Natural killer cell (primary cell): ENCODE data around the gene CRCP. TPM values are rescaled to one million over a fixed set of nuclear protein-coding genes. Genes with fewer than 3 reads are reported as not detected.
"Not testable (repeated sequence)": the region's sequence is repeated elsewhere in the genome, so short reads cannot be mapped to it uniquely, and the experiment has no call there.

ENCODE experiments used
- ATAC-seq, 3 donors: fragments of 150-1000 bp in 2 of 3; fragments of 200-7000 bp in 1 of 3; cut with Tn5 transposase; 1 replicate in 1 of 3; 2 replicates in 2 of 3; pipeline ENCODE4 v1.10.0; 2021; ENCODE audit warnings: mild to moderate bottlenecking in 2 of 3, moderate library complexity in 2 of 3
- DNase-seq, 2 donors: peaks; one replicate each; pipeline versions ENCODE4 v3.0.0 to v3.0.0-alpha.2; 2013 to 2021; ENCODE audit warnings: mixed read lengths in 1 of 2
- H3K27ac ChIP-seq: one replicate; pipeline ENCODE4 v1.5.1; 2013; ENCODE audit warnings: mild to moderate bottlenecking, low read length
- H3K27me3 ChIP-seq: one replicate; pipeline ENCODE4 v1.6.1; 2013; ENCODE audit warnings: low read length; ENCODE audit not compliant: control insufficient read depth, insufficient read depth
- H3K36me3 ChIP-seq: one replicate; pipeline ENCODE4 v1.6.1; 2013; ENCODE audit warnings: low read length; ENCODE audit not compliant: control insufficient read depth, insufficient read depth
- H3K4me1 ChIP-seq: one replicate; pipeline ENCODE4 v1.6.1; 2013; ENCODE audit warnings: low read length; ENCODE audit not compliant: control insufficient read depth, insufficient read depth
- H3K4me3 ChIP-seq: one replicate; pipeline ENCODE4 v1.5.1; 2013; ENCODE audit warnings: low read length
- H3K9me3 ChIP-seq: one replicate; pipeline ENCODE4 v1.6.1; 2013; ENCODE audit warnings: low read length; ENCODE audit not compliant: control insufficient read depth, insufficient read depth
- H3K27ac Mint-ChIP-seq, 2 donors: one replicate each; pipeline ENCODE4 v1.8.0; 2022; ENCODE audit warnings: mild to moderate bottlenecking in 2 of 2, mixed read lengths in 2 of 2, moderate library complexity in 1 of 2
- H3K27me3 Mint-ChIP-seq, 2 donors: one replicate each; pipeline ENCODE4 v1.8.0; 2022; ENCODE audit warnings: low read depth in 2 of 2, mixed read lengths in 2 of 2
- H3K36me3 Mint-ChIP-seq: one replicate; pipeline ENCODE4 v1.8.0; 2022; ENCODE audit warnings: mixed read lengths
- H3K4me1 Mint-ChIP-seq, 2 donors: one replicate each; pipeline ENCODE4 v1.8.0; 2022; ENCODE audit warnings: mixed read lengths in 2 of 2
- H3K4me3 Mint-ChIP-seq: one replicate; pipeline ENCODE4 v1.8.0; 2022; ENCODE audit warnings: mild to moderate bottlenecking, moderate library complexity, mixed read lengths
- H3K9me3 Mint-ChIP-seq, 2 donors: one replicate each; pipeline ENCODE4 v1.8.0; 2022; ENCODE audit warnings: mixed read lengths in 2 of 2
- CTCF ChIP-seq: fragments of 200-600 bp; IDR thresholded peaks from one replicate; pipeline ENCODE4 v1.8.0; 2022; ENCODE audit warnings: antibody characterized with exemption
- WGBS: methylation state at CpG from one replicate; pipeline ENCODE4 v1.1.7; 2013; ENCODE audit warnings: missing lambda C conversion rate; ENCODE audit not compliant: insufficient coverage; 5-methylcytosine and 5-hydroxymethylcytosine counted together
- intact Hi-C: fragments of 100-400 bp; cut with micrococcal nuclease; formaldehyde crosslinking; loops from one replicate; pipeline ENCODE4 v1.14.2; 2022
- total RNA-seq, 4 donors: library from RNA; stranded (reverse); fragments of 120-200 nt in 1 of 4; gene quantifications; one replicate each; pipeline versions ENCODE4 v1.2.3 to v1.2.4, GENCODE V29; 2013 to 2022

Gene CRCP
- total RNA-seq, 3 donors from 2014 or later (not counting 1 experiment from before 2014, with no cell fraction given): 67.5 to 72.1 (median 68.0) TPM

- H3K9me3 Mint-ChIP-seq: no peaks in the 10 kb centered on the region
- no peak overlapping the region for H3K4me3 Mint-ChIP-seq
- H3K4me1 Mint-ChIP-seq: peaks cover 0 to 2% of the 10 kb centered on the region in 2 donors
- no peaks in the 10 kb centered on the region for H3K36me3 ChIP-seq
- H3K4me1 ChIP-seq: peaks cover 6% of the 10 kb centered on the region
- no peak for TF ChIP-seq CTCF
- intact Hi-C loops: no loop called here
- H3K27me3 Mint-ChIP-seq: no peaks in the 10 kb centered on the region
- WGBS: 80% methylated on average over 5 of the region's 5 CpGs
- no peak overlapping the region for H3K4me3 ChIP-seq
- H3K36me3 Mint-ChIP-seq: no peaks in the 10 kb centered on the region
- H3K27ac ChIP-seq: no peak overlapping the region
- H3K9me3 ChIP-seq: no peaks in the 10 kb centered on the region
- no peaks in the 10 kb centered on the region for H3K27me3 ChIP-seq
- no peak overlapping the region for H3K27ac Mint-ChIP-seq
- ATAC-seq (no peak), DNase-seq (no peak)
Observed at GRCh38 chr7:66105263-66105748, 9.3 kb upstream of the CRCP start.

DNA sequence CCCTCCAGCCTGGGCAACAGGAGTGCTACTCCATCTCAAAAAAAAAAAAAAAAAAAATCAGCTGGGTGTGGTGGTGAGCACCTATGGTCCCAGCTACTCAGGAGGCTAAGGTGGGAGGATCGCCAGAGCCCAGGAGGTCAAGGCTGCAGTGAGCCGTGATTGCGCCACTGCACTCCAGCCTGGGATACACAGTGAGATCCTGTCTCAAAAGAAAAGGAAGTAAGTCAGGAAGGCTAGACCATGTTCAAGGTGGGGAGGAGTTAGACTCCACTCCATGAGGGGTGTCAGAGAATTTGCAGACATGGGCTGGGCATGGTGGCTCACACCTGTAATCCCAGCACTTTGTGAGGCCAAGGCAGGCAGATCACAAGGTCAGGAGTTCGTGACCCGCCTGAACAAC is 6.2 kb upstream of the CRCP start:
- H3K4me1 Mint-ChIP-seq, intact Hi-C loops, H3K4me3 ChIP-seq, H3K27ac ChIP-seq, H3K36me3 Mint-ChIP-seq, H3K9me3 Mint-ChIP-seq, H3K9me3 ChIP-seq, H3K4me3 Mint-ChIP-seq, H3K4me1 ChIP-seq, H3K36me3 ChIP-seq, H3K27me3 Mint-ChIP-seq, H3K27me3 ChIP-seq, ATAC-seq, DNase-seq, H3K27ac Mint-ChIP-seq: not testable (repeated sequence)
- 80% methylated on average over 5 of the region's 5 CpGs for WGBS

- no peak for TF ChIP-seq CTCF
- Mint-ChIP-seq H3K36me3 (no peaks in the 10 kb centered on the region), H3K27me3 (no peaks in the 10 kb centered on the region), H3K4me1 (peaks cover 10 to 12% of the 10 kb centered on the region in 2 donors), H3K9me3 (no peaks in the 10 kb centered on the region), H3K4me3 (no peak overlapping the region), H3K27ac (no peak overlapping the region)
- Histone ChIP-seq H3K9me3 (no peaks in the 10 kb centered on the region), H3K27me3 (no peaks in the 10 kb centered on the region), H3K4me3 (no peak overlapping the region), H3K36me3 (no peaks in the 10 kb centered on the region), H3K27ac (no peak overlapping the region), H3K4me1 (peaks cover 15% of the 10 kb centered on the region)
- DNase-seq (no peak), ATAC-seq (no peak)
- 59% methylated on average over 9 of the region's 9 CpGs for WGBS
- intact Hi-C loops: loop anchor here (10.0 kb wide), 1 partner anchor 94 kb away; the partner anchor contains the start of gene TPST1
Observed at GRCh38 chr7:66110856-66111255, 3.8 kb upstream of the CRCP start.

GRCh38 chr7:66116680-66117420 is 2.2 kb downstream of the CRCP start:
- H3K4me3 ChIP-seq, H3K27me3 ChIP-seq, H3K9me3 ChIP-seq, H3K36me3 ChIP-seq, H3K9me3 Mint-ChIP-seq, DNase-seq, H3K27me3 Mint-ChIP-seq, H3K36me3 Mint-ChIP-seq, H3K27ac ChIP-seq, ATAC-seq: not testable (repeated sequence)
- Mint-ChIP-seq H3K27ac (peak overlapping the region; percentile 99 to 100), H3K4me1 (peaks cover 42 to 45% of the 10 kb centered on the region in 2 donors), H3K4me3 (peak overlapping the region; percentile 74)
- WGBS: 91% methylated on average over 10 of the region's 12 CpGs
- intact Hi-C loops: loop anchor here (10.0 kb wide), 1 partner anchor 88 kb away; the partner anchor contains the start of gene TPST1
- peaks cover 20% of the 10 kb centered on the region for H3K4me1 ChIP-seq
